Breast epithelium (tissue), 3 donors: ENCODE measurements around the gene CD84.

Experiments
- POLR2A ChIP-seq: fragments of 450-650 bp; IDR thresholded peaks from one replicate; pipeline ENCODE4 v1.6.1; 2016; ENCODE audit warnings: antibody characterized with exemption, mild to moderate bottlenecking, moderate library complexity
- POLR2AphosphoS5 ChIP-seq, 3 donors: sonication (generic); formaldehyde crosslinking; IDR thresholded peaks; one replicate each; pipeline ENCODE4 v1.6.1; 2017; ENCODE audit warnings: antibody characterized with exemption in 3 of 3
- TF ChIP-seq, protein P1 (sequence below), 3 donors: fragments of 450-650 bp; IDR thresholded peaks; one replicate each; pipeline ENCODE4 v1.5.1; 2016 to 2017; ENCODE audit warnings: antibody characterized with exemption in 3 of 3, mild to moderate bottlenecking in 3 of 3, moderate library complexity in 3 of 3

DNA sequence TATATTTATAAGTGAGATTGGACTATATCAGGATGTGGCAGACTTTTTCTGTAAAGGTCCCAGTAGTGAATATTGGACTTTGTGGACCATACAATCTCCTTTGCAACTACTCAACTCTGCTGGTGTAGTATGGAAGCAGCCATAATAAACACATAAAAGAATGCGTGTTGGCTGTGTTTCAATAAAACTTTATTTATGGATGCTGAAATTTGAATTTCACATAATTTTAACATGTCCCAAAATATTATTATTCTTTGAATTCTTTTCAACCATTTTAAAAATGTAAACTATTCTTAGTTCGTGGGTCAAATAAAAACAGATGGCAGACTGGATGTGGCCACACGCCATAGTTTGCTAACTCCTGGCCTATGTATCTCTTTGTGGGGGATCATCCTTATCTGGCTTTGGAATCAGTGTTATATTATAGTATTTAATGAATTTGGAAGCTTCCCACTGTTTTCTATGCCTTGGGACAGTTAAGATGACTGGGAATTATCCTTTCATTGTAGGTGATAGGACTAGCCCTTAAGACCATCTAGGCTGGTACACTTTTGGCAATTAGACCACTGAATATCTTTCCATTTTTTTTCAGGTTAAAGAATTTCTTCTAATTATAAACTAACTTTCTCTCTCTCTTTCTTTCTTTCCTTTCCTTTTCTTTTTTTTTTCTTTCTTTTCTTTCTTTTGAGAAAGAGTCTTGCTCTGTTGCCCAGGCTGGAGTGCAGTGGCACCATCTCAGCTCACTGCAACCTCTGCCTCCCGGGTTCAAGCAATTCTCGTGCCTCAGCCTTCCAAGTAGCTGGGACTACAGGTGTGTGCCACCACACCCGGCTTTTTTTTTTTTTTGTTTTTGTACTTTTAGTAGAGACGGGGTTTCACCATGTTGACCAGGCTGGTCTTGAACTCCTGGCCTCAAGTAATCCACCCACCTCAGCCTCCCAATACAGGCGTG is 41.3 kb downstream of the CD84 start:
- TF ChIP-seq, protein P1, sequence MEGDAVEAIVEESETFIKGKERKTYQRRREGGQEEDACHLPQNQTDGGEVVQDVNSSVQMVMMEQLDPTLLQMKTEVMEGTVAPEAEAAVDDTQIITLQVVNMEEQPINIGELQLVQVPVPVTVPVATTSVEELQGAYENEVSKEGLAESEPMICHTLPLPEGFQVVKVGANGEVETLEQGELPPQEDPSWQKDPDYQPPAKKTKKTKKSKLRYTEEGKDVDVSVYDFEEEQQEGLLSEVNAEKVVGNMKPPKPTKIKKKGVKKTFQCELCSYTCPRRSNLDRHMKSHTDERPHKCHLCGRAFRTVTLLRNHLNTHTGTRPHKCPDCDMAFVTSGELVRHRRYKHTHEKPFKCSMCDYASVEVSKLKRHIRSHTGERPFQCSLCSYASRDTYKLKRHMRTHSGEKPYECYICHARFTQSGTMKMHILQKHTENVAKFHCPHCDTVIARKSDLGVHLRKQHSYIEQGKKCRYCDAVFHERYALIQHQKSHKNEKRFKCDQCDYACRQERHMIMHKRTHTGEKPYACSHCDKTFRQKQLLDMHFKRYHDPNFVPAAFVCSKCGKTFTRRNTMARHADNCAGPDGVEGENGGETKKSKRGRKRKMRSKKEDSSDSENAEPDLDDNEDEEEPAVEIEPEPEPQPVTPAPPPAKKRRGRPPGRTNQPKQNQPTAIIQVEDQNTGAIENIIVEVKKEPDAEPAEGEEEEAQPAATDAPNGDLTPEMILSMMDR (IDR thresholded peaks at IDR 0.05): no peak
- TF ChIP-seq POLR2AphosphoS5 (IDR thresholded peaks at IDR 0.05) (no peak), POLR2A (no peak)
